Smooth muscle cell (in vitro differentiated cells): ENCODE data around the gene CDYL. TPM values are rescaled to one million over a fixed set of nuclear protein-coding genes. Genes with fewer than 3 reads are reported as not detected.

Experiments
- DNase-seq: peaks from one replicate; lab custom pipeline; 2025; ENCODE audit not compliant: unreplicated experiment; lab: John Stamatoyannopoulos, UW
- H2AFZ ChIP-seq: fragments of 200-600 bp; sonication (generic); 2 replicates; pipeline ENCODE4 v1.6.0; 2016; ENCODE audit warnings: antibody characterized with exemption, low read depth, mild to moderate bottlenecking
- H3F3A ChIP-seq: fragments of 200-600 bp; sonication (generic); 2 replicates; pipeline ENCODE4 v1.6.0; 2017; ENCODE audit warnings: antibody characterized with exemption, low read depth
- H3K27ac ChIP-seq: fragments of 200-600 bp; sonication (generic); 2 replicates; pipeline ENCODE4 v1.5.1; 2016; ENCODE audit warnings: low read depth, mild to moderate bottlenecking
- H3K27me3 ChIP-seq: fragments of 200-600 bp; sonication (generic); 2 replicates; pipeline ENCODE4 v1.6.1; 2016; ENCODE audit warnings: low read depth, mild to moderate bottlenecking
- H3K36me3 ChIP-seq: fragments of 200-600 bp; sonication (generic); 2 replicates; pipeline ENCODE4 v1.5.1; 2016; ENCODE audit warnings: low read depth
- H3K4me1 ChIP-seq: fragments of 200-600 bp; sonication (generic); 2 replicates; pipeline ENCODE4 v1.5.1; 2016; ENCODE audit warnings: low read depth
- H3K4me2 ChIP-seq: fragments of 200-600 bp; sonication (generic); 2 replicates; pipeline ENCODE4 v1.6.0; 2016; ENCODE audit warnings: mild to moderate bottlenecking
- H3K4me3 ChIP-seq: fragments of 200-600 bp; sonication (generic); 2 replicates; pipeline ENCODE4 v1.5.1; 2016; ENCODE audit warnings: mild to moderate bottlenecking
- H3K79me2 ChIP-seq: fragments of 200-600 bp; sonication (generic); 2 replicates; pipeline ENCODE4 v1.6.0; 2016; ENCODE audit warnings: low read depth, mild to moderate bottlenecking
- H3K9ac ChIP-seq: fragments of 200-600 bp; sonication (generic); 2 replicates; pipeline ENCODE4 v1.6.0; 2016; ENCODE audit warnings: low read depth
- H3K9me3 ChIP-seq: fragments of 200-600 bp; sonication (generic); replicated peaks from 2 replicates; pipeline ENCODE4 v1.5.1; 2016; ENCODE audit warnings: low read depth
- H4K20me1 ChIP-seq: fragments of 200-600 bp; sonication (generic); 2 replicates; pipeline ENCODE4 v1.6.0; 2016; ENCODE audit warnings: low read depth
- CTCF ChIP-seq: fragments of 200-600 bp; sonication (generic); IDR thresholded peaks from 2 replicates; pipeline ENCODE4 v1.5.1; 2017; ENCODE audit warnings: borderline replicate concordance, mild to moderate bottlenecking, antibody characterized with exemption; ENCODE audit not compliant: insufficient read depth, poor library complexity, severe bottlenecking
- WGBS: methylation state at CpG from one replicate; pipeline ENCODE4 v1.1.7; 2016; ENCODE audit warnings: low lambda C conversion rate; 5-methylcytosine and 5-hydroxymethylcytosine counted together
- polyA plus RNA-seq: library from polyadenylated mRNA; unstranded; fragments of >200 nt; fragmentation: Nextera tagmentation; extraction: Ambion mirVana; gene quantifications from 2 replicates; pipeline ENCODE4 v1.2.1, GENCODE V29; 2016
- total RNA-seq: library from RNA; depleted of rRNA; stranded (reverse); fragments of >200 nt; gene quantifications from 2 replicates; pipeline ENCODE4 v1.2.3, GENCODE V29; 2014

Gene CDYL
- total and polyA plus RNA-seq, 2 experiments from 2014 or later: 28.7 to 34.5 TPM

GRCh38 chr6:4768815-4769214, 7.4 kb upstream of the CDYL start:
- DNase-seq: no peak
- Histone ChIP-seq H2AFZ (no peak overlapping the region), H3K4me1 (peaks cover 12% of the 10 kb centered on the region), H3K4me2 (no peak overlapping the region), H3K9me3 (peaks cover 5% of the 10 kb centered on the region), H3K27ac (no peak overlapping the region), H3F3A (no peaks in the 10 kb centered on the region), H3K36me3 (no peaks in the 10 kb centered on the region), H3K79me2 (no peaks in the 10 kb centered on the region), H4K20me1 (no peaks in the 10 kb centered on the region), H3K27me3 (no peaks in the 10 kb centered on the region), H3K4me3 (no peak overlapping the region), H3K9ac (no peak overlapping the region)
- no peak for TF ChIP-seq CTCF
- 94% methylated on average over 7 of the region's 7 CpGs for WGBS

- H3K27ac ChIP-seq: no peak overlapping the region
- peaks cover 5% of the 10 kb centered on the region for H4K20me1 ChIP-seq
- no peak for DNase-seq
- no peaks in the 10 kb centered on the region for H3K27me3 ChIP-seq
- peaks cover 19% of the 10 kb centered on the region for H3K4me1 ChIP-seq
- peaks cover 10% of the 10 kb centered on the region for H3K79me2 ChIP-seq
- peaks cover 5% of the 10 kb centered on the region for H3F3A ChIP-seq
- no peak overlapping the region for H3K4me2 ChIP-seq
- TF ChIP-seq CTCF: no peak
- no peak overlapping the region for H2AFZ ChIP-seq
- no peak overlapping the region for H3K9ac ChIP-seq
- no peak overlapping the region for H3K4me3 ChIP-seq
- no peaks in the 10 kb centered on the region for H3K9me3 ChIP-seq
- 27% methylated on average over 5 of the region's 5 CpGs for WGBS
- no peaks in the 10 kb centered on the region for H3K36me3 ChIP-seq
These were observed 3.5 kb upstream of the CDYL start for GRCh38 chr6:4772750-4773149.

GRCh38 chr6:4773181-4773580, 3.0 kb upstream of the CDYL start:
- Histone ChIP-seq H3K27me3 (no peaks in the 10 kb centered on the region), H3K4me1 (peaks cover 20% of the 10 kb centered on the region), H3K9me3 (no peaks in the 10 kb centered on the region), H2AFZ (peak overlapping the region; percentile 30), H3K4me3 (no peak overlapping the region), H3K4me2 (no peak overlapping the region), H3K27ac (no peak overlapping the region), H4K20me1 (peaks cover 9% of the 10 kb centered on the region), H3K79me2 (peaks cover 14% of the 10 kb centered on the region), H3K36me3 (no peaks in the 10 kb centered on the region), H3K9ac (no peak overlapping the region), H3F3A (peaks cover 5% of the 10 kb centered on the region)
- TF ChIP-seq CTCF: no peak
- no peak for DNase-seq
- 22% methylated on average over 7 of the region's 7 CpGs for whole genome bisulfite sequencing

- Histone ChIP-seq H3K79me2 (peaks cover 25% of the 10 kb centered on the region), H3F3A (peaks cover 9% of the 10 kb centered on the region), H3K4me2 (peak overlapping the region; percentile 89), H3K9ac (no peak overlapping the region), H3K36me3 (no peaks in the 10 kb centered on the region), H3K9me3 (peaks cover 8% of the 10 kb centered on the region), H3K27ac (no peak overlapping the region), H3K4me3 (peak overlapping the region; percentile 58), H3K4me1 (peaks cover 20% of the 10 kb centered on the region), H2AFZ (peak overlapping the region; percentile 81), H4K20me1 (peaks cover 20% of the 10 kb centered on the region), H3K27me3 (no peaks in the 10 kb centered on the region)
- 27% methylated on average over 6 of the region's 6 CpGs for WGBS
- TF ChIP-seq CTCF: no peak
- no peak for DNase-seq
These were observed 1.9 kb upstream of the CDYL start for GRCh38 chr6:4774296-4774695.
